HCT116 (cell line): Measurements from ENCODE around the gene TMEM240. TPM values are rescaled to one million over a fixed set of nuclear protein-coding genes. Genes with fewer than 3 reads are reported as not detected.

Experiments
- ATAC-seq: fragments of 200-7000 bp; cut with Tn5 transposase; 2 replicates; pipeline ENCODE4 v1.9.1; 2020; ENCODE audit warnings: mild to moderate bottlenecking, moderate library complexity
- BruUV-seq: library from RNA; stranded (reverse); fragments of 400-500 nt; replicated peaks from 2 replicates; lab custom pipeline; 2021; lab: Mats Ljungman, UMichigan
- CTCF ChIA-PET: fragments of 300-600 bp; sonication (Branson Sonifier 250); formaldehyde crosslinking; loops from one replicate; lab custom pipeline; 2021; ENCODE audit warnings: antibody characterized with exemption; lab: Charles Lee
- POLR2A ChIA-PET: fragments of 300-600, 350-600 bp; sonication (Branson Sonifier 250); formaldehyde crosslinking; loops from one replicate; lab custom pipeline; 2021; ENCODE audit warnings: antibody characterized with exemption; lab: Charles Lee
- RAD21 ChIA-PET, 2 experiments: fragments of 300-600 bp; sonication (Branson Sonifier 250); formaldehyde crosslinking; loops; one replicate each; lab custom pipeline; 2023; ENCODE audit warnings: low total read pairs in 2 of 2; ENCODE audit not compliant: uncharacterized antibody in 2 of 2, unreplicated experiment in 2 of 2, low non-redundant PET in 1 of 2; lab: Charles Lee
- DNase-seq: peaks from one replicate; pipeline ENCODE4 v3.0.0-alpha.2; 2010; ENCODE audit warnings: low read depth, low spot score
- H2AFZ ChIP-seq: fragments of 200-600 bp; shearing (Covaris generic), sonication (generic); 2 replicates; pipeline ENCODE4 v1.6.1; 2017; ENCODE audit warnings: low read depth, mixed run types, mixed read lengths, antibody characterized with exemption, low read length; ENCODE audit not compliant: poor library complexity, severe bottlenecking
- H3K27ac ChIP-seq: 2 replicates; pipeline ENCODE4 v1.5.1; 2012; ENCODE audit warnings: low read depth, low read length
- H3K27me3 ChIP-seq: fragments of 200-600 bp; sonication (generic); 2 replicates; pipeline ENCODE4 v1.6.1; 2016; ENCODE audit warnings: mixed run types, low read length, mixed read lengths; ENCODE audit not compliant: insufficient read depth
- H3K36me3 ChIP-seq, 2 experiments: fragments of 200-500 bp in 1 of 2; fragments of 200-600 bp in 1 of 2; sonication (Bioruptor generic) in 1 of 2; sonication (generic) in 1 of 2; 2 replicates each; pipeline versions ENCODE4 v1.5.1 to v1.6.1; 2014 to 2016; ENCODE audit warnings: low read length in 2 of 2, inconsistent platforms in 1 of 2, mixed read lengths in 1 of 2, mixed run types in 1 of 2; ENCODE audit not compliant: insufficient read depth in 2 of 2, control insufficient read depth in 1 of 2
- H3K4me1 ChIP-seq, 2 experiments: fragments of 200-600 bp in 1 of 2; sonication (generic) in 1 of 2; 2 replicates each; pipeline versions ENCODE4 v1.5.1 to v1.6.1; 2012 to 2017; ENCODE audit warnings: low read length in 2 of 2, inconsistent platforms in 1 of 2, mild to moderate bottlenecking in 1 of 2, mixed read lengths in 1 of 2, mixed run types in 1 of 2, moderate library complexity in 1 of 2; ENCODE audit not compliant: insufficient read depth in 2 of 2, control insufficient read depth in 1 of 2
- H3K4me2 ChIP-seq: fragments of 200-600 bp; sonication (generic); 2 replicates; pipeline ENCODE4 v1.6.1; 2017; ENCODE audit warnings: mixed run types, low read length, mixed read lengths
- H3K4me3 ChIP-seq, 2 experiments: fragments of 200-600 bp in 1 of 2; sonication (generic) in 1 of 2; replicated peaks in 1 of 2; 2 replicates each; pipeline ENCODE4 v1.5.1; 2011 to 2016; ENCODE audit warnings: low read length in 2 of 2, control low read depth in 1 of 2, low read depth in 1 of 2, mild to moderate bottlenecking in 1 of 2, mixed read lengths in 1 of 2, mixed run types in 1 of 2
- H3K79me2 ChIP-seq: fragments of 200-600 bp; sonication (generic); 2 replicates; pipeline ENCODE4 v1.6.1; 2017; ENCODE audit warnings: mild to moderate bottlenecking, mixed run types, low read length, moderate library complexity, mixed read lengths; ENCODE audit not compliant: insufficient read depth
- H3K9ac ChIP-seq: fragments of 200-600 bp; sonication (generic); 2 replicates; pipeline ENCODE4 v1.6.1; 2016; ENCODE audit warnings: low read length, mixed read lengths
- H3K9me2 ChIP-seq: fragments of 200-600 bp; sonication (generic), shearing (Covaris generic); 2 replicates; pipeline ENCODE4 v1.6.1; 2017; ENCODE audit warnings: mixed run types, mild to moderate bottlenecking, moderate library complexity; ENCODE audit not compliant: insufficient read depth
- H3K9me3 ChIP-seq, 2 experiments: fragments of 200-500 bp in 1 of 2; fragments of 200-600 bp in 1 of 2; sonication (Bioruptor generic) in 1 of 2; sonication (generic) in 1 of 2; 2 replicates each; pipeline ENCODE4 v1.6.1; 2014 to 2017; ENCODE audit warnings: low read length in 2 of 2, mixed read lengths in 2 of 2, inconsistent platforms in 1 of 2, low read depth in 1 of 2, mild to moderate bottlenecking in 1 of 2, mixed run types in 1 of 2, moderate library complexity in 1 of 2; ENCODE audit not compliant: control insufficient read depth in 1 of 2, insufficient read depth in 1 of 2
- H4K20me1 ChIP-seq: fragments of 200-600 bp; sonication (generic), shearing (Covaris generic); 2 replicates; pipeline ENCODE4 v1.6.1; 2017; ENCODE audit warnings: mixed run types, mild to moderate bottlenecking, moderate library complexity; ENCODE audit not compliant: insufficient read depth
- ATF3 ChIP-seq: IDR thresholded peaks from 2 replicates; pipeline ENCODE4 v1.6.1; 2012
- CBX3 ChIP-seq: IDR thresholded peaks from 2 replicates; pipeline ENCODE4 v1.6.1; 2012; ENCODE audit warnings: low read depth
- CTCF ChIP-seq, 3 experiments: fragments of 200-600 bp in 1 of 3; sonication (generic) in 1 of 3; IDR thresholded peaks in 2 of 3; conservative IDR thresholded peaks in 1 of 3; 2 replicates each; pipeline ENCODE4 v1.5.1; 2012 to 2017; ENCODE audit warnings: low read depth in 2 of 3, low read length in 2 of 3, antibody characterized with exemption in 1 of 3, borderline replicate concordance in 1 of 3, control low read depth in 1 of 3, mild to moderate bottlenecking in 1 of 3, mixed read lengths in 1 of 3, mixed run types in 1 of 3, moderate library complexity in 1 of 3; ENCODE audit not compliant: insufficient read depth in 1 of 3
- EZH2 ChIP-seq: fragments of 200-600 bp; sonication (generic); IDR thresholded peaks from 2 replicates; pipeline ENCODE4 v1.6.1; 2017; ENCODE audit warnings: antibody characterized with exemption, mixed run types
- EZH2phosphoT487 ChIP-seq: fragments of 200-600 bp; IDR thresholded peaks from 2 replicates; pipeline ENCODE4 v1.6.1; 2018; ENCODE audit warnings: antibody characterized with exemption, borderline replicate concordance
- FOSL1 ChIP-seq: IDR thresholded peaks from 2 replicates; pipeline ENCODE4 v1.6.1; 2012; ENCODE audit warnings: low read depth
- JUND ChIP-seq: IDR thresholded peaks from 2 replicates; pipeline ENCODE4 v1.6.1; 2012
- POLR2AphosphoS5 ChIP-seq: IDR thresholded peaks from 2 replicates; pipeline ENCODE4 v1.6.1; 2011; ENCODE audit warnings: mild to moderate bottlenecking, low read depth, low read length, moderate library complexity
- REST ChIP-seq: IDR thresholded peaks from 2 replicates; pipeline ENCODE4 v1.6.1; 2012; ENCODE audit warnings: low read depth
- SP1 ChIP-seq: IDR thresholded peaks from 2 replicates; pipeline ENCODE4 v1.6.1; 2012; ENCODE audit warnings: low read depth
- SRF ChIP-seq: IDR thresholded peaks from 2 replicates; pipeline ENCODE4 v1.6.1; 2012; ENCODE audit warnings: low read depth
- TCF7L2 ChIP-seq: IDR thresholded peaks from 2 replicates; pipeline ENCODE4 v1.7.0; 2011; ENCODE audit warnings: borderline replicate concordance, inconsistent platforms; ENCODE audit not compliant: insufficient read depth, insufficient read length; ENCODE audit errors: extremely low read depth
- YY1 ChIP-seq: IDR thresholded peaks from 2 replicates; pipeline ENCODE4 v1.6.1; 2011; ENCODE audit warnings: low read length, low read depth, moderate library complexity, mild to moderate bottlenecking; ENCODE audit not compliant: insufficient replicate concordance; ENCODE audit errors: extremely low read depth
- ZFX ChIP-seq: fragments of 450-650 bp; IDR thresholded peaks from 2 replicates; pipeline ENCODE4 v1.6.1; 2017
- intact Hi-C: fragments of 100-400 bp; cut with micrococcal nuclease; formaldehyde crosslinking; loops from 2 replicates; pipeline ENCODE4 v1.10.0; 2022
- total RNA-seq: library from RNA; stranded (reverse); gene quantifications from one replicate; pipeline ENCODE4 v1.2.1, GENCODE V29; 2021; ENCODE audit not compliant: unreplicated experiment

The TMEM240 gene
- total RNA-seq, 1 experiment from 2014 or later, result 2.3 TPM

GRCh38 chr1:1541956-1542765 is 1.7 kb upstream of the TMEM240 start:
- H3K4me1 ChIP-seq, result no peaks in the 10 kb centered on the region
- no peak for ATAC-seq
- H3K9ac ChIP-seq, result no peak overlapping the region
- 0 out of 4 replicates have a peak, but pooled peaks cover 0 to 2% of the 10 kb centered on the region in 2 experiments for H3K36me3 ChIP-seq
- H3K27ac ChIP-seq, result no peak overlapping the region
- RAD21 ChIA-PET, result no interaction called here
- intact Hi-C loops, result no loop called here
- H3K4me2 ChIP-seq, result no peak overlapping the region
- no peak overlapping the region for H2AFZ ChIP-seq
- TF ChIP-seq REST (no peak), EZH2 (no peak), EZH2phosphoT487 (no peak), POLR2AphosphoS5 (no peak), CTCF (IDR thresholded peaks at IDR 0.05 in 2 of 3, conservative IDR thresholded peaks at IDR 0.05 in 1 of 3; ENCODE audit: borderline replicate concordance in 1 of 3, insufficient read depth in 1 of 3, low read depth in 2 of 3, low read length in 2 of 3) (no peak), CBX3 (no peak), YY1 (no peak), ZFX (no peak), ATF3 (no peak), SP1 (no peak), TCF7L2 (no peak), JUND (no peak), FOSL1 (no peak), SRF (no peak)
- TF ChIP-seq, all 23 proteins: peak for 0
- ChIA-PET POLR2A (no interaction called here), CTCF (no interaction called here)
- Histone ChIP-seq H3K9me2 (no peaks in the 10 kb centered on the region), H3K79me2 (peaks cover 3% of the 10 kb centered on the region; the same call in 1 of the 2 replicates), H3K4me3 (no peak overlapping the region), H3K9me3 (no peaks in the 10 kb centered on the region), H4K20me1 (no peaks in the 10 kb centered on the region), H3K27me3 (no peaks in the 10 kb centered on the region)
- DNase-seq, result no peak
- BruUV-seq, result no TSS peak
